HG03045 (cell line): ENCODE measurements around the gene NHP2.

Experiments
- ATAC-seq: cut with Tn5 transposase; IDR thresholded peaks from one replicate; pipeline ENCODE4 v1.9.1; 2021; ENCODE audit warnings: mild to moderate bottlenecking, moderate library complexity; ENCODE audit not compliant: unreplicated experiment

NHP2 gene

GRCh38 chr5:178176791-178177190, 23.1 kb upstream of the NHP2 start:
- ATAC-seq, result no peak

GRCh38 chr5:178174456-178174855, 20.8 kb upstream of the NHP2 start:
- ATAC-seq, result no peak

- ATAC-seq, result no peak
These were observed 16.8 kb upstream of the NHP2 start for GRCh38 chr5:178170455-178170854.

GRCh38 chr5:178165581-178165980, 11.9 kb upstream of the NHP2 start:
- no peak for ATAC-seq

- peak; percentile 92 for ATAC-seq
These were observed 10.4 kb upstream of the NHP2 start for GRCh38 chr5:178163772-178164735.

GRCh38 chr5:178162481-178162880, 8.8 kb upstream of the NHP2 start:
- ATAC-seq, result no peak

- no peak for ATAC-seq
These were observed 6.5 kb upstream of the NHP2 start for GRCh38 chr5:178160176-178160575.

- no peak for ATAC-seq
These were observed 1.4 kb upstream of the NHP2 start for GRCh38 chr5:178155065-178155464.

GRCh38 chr5:178152491-178153444, 917 bp downstream of the NHP2 start:
- ATAC-seq, result no peak

GRCh38 chr5:178150977-178151734, 2.5 kb downstream of the NHP2 start:
- no peak for ATAC-seq

- ATAC-seq, result no peak
These were observed 4.3 kb downstream of the NHP2 start for GRCh38 chr5:178149199-178149932.

- ATAC-seq, result no peak
These were observed 6.3 kb downstream of the NHP2 start for GRCh38 chr5:178147406-178147805.

- ATAC-seq, result peak; percentile 52
These were observed 7.5 kb downstream of the NHP2 start for GRCh38 chr5:178145965-178146820.

GRCh38 chr5:178143901-178144300, 9.8 kb downstream of the NHP2 start:
- no peak for ATAC-seq

GRCh38 chr5:178143246-178143645, 10.4 kb downstream of the NHP2 start:
- ATAC-seq, result no peak

- no peak for ATAC-seq
These were observed 11.0 kb downstream of the NHP2 start for GRCh38 chr5:178142642-178143041.

GRCh38 chr5:178141550-178141949, 12.1 kb downstream of the NHP2 start:
- no peak for ATAC-seq

GRCh38 chr5:178137991-178138390, 15.7 kb downstream of the NHP2 start:
- ATAC-seq, result no peak

GRCh38 chr5:178136990-178137389, 16.7 kb downstream of the NHP2 start:
- ATAC-seq, result no peak
